ENCODE measurements around the gene TAF11L13. TPM values are rescaled to one million over a fixed set of nuclear protein-coding genes. Genes with fewer than 3 reads are reported as not detected.

The TAF11L13 gene
- total RNA-seq, 2 donors from 2014 or later: not detected

DNA sequence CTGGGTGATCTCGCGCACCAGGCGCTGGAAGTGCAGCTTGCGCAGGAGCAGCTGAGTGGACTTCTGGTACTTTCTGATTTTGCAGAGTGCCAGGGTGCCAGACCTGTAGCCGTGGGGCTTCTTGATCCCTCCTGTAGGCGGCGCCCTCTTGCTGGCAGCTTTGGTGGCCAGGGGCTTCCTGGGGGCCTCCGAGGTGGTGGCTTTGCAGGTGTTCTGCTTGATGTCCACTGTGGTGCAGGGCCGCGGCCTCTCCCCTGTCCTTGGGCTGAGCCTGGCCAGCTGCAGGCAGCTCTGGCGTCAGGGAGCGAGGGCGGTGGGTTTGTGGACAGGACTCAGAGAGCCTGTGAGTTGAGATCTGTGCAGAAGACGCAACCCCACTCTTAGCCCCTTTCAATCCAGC is 38.5 kb downstream of the TAF11L13 start:
- H3K27me3 Mint-ChIP-seq (ENCODE audit: insufficient read depth): no peaks in the 10 kb centered on the region
- 94 to 97% methylated on average over 10 to 14 of the region's 14 CpGs for WGBS, 2 experiments (ENCODE audit: insufficient coverage in 1 of 2, insufficient read length in 1 of 2)
- no peaks in the 10 kb centered on the region for H3K27me3 ChIP-seq (ENCODE audit: control insufficient read depth, insufficient read depth, low read length, poor library complexity, severe bottlenecking)
- H3K27ac ChIP-seq (ENCODE audit: low read depth, low read length): no peak overlapping the region
- no peak for DNase-seq
- H3K9ac ChIP-seq (ENCODE audit: extremely low read depth, low read length, poor library complexity, severe bottlenecking): no peak overlapping the region
- TF ChIP-seq, protein P1, sequence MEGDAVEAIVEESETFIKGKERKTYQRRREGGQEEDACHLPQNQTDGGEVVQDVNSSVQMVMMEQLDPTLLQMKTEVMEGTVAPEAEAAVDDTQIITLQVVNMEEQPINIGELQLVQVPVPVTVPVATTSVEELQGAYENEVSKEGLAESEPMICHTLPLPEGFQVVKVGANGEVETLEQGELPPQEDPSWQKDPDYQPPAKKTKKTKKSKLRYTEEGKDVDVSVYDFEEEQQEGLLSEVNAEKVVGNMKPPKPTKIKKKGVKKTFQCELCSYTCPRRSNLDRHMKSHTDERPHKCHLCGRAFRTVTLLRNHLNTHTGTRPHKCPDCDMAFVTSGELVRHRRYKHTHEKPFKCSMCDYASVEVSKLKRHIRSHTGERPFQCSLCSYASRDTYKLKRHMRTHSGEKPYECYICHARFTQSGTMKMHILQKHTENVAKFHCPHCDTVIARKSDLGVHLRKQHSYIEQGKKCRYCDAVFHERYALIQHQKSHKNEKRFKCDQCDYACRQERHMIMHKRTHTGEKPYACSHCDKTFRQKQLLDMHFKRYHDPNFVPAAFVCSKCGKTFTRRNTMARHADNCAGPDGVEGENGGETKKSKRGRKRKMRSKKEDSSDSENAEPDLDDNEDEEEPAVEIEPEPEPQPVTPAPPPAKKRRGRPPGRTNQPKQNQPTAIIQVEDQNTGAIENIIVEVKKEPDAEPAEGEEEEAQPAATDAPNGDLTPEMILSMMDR (conservative IDR thresholded peaks at IDR 0.05): peak; percentile 30
- peaks cover 6% of the 10 kb centered on the region for H3K9me3 Mint-ChIP-seq
- H3K36me3 ChIP-seq (ENCODE audit: control insufficient read depth, insufficient read depth, low read length): no peaks in the 10 kb centered on the region
- no peaks in the 10 kb centered on the region for H3K36me3 Mint-ChIP-seq (ENCODE audit: low read depth)
- no peak overlapping the region for H3K4me3 ChIP-seq (ENCODE audit: low read length)
- no peaks in the 10 kb centered on the region for H3K4me1 ChIP-seq (ENCODE audit: control insufficient read depth, insufficient read depth, low read length)
- no peak overlapping the region for H3K4me3 Mint-ChIP-seq
- no peaks in the 10 kb centered on the region for H3K9me3 ChIP-seq (ENCODE audit: control insufficient read depth, low read length)
- no peak overlapping the region for H3K27ac Mint-ChIP-seq
- H3K4me1 Mint-ChIP-seq: no peaks in the 10 kb centered on the region

DNA sequence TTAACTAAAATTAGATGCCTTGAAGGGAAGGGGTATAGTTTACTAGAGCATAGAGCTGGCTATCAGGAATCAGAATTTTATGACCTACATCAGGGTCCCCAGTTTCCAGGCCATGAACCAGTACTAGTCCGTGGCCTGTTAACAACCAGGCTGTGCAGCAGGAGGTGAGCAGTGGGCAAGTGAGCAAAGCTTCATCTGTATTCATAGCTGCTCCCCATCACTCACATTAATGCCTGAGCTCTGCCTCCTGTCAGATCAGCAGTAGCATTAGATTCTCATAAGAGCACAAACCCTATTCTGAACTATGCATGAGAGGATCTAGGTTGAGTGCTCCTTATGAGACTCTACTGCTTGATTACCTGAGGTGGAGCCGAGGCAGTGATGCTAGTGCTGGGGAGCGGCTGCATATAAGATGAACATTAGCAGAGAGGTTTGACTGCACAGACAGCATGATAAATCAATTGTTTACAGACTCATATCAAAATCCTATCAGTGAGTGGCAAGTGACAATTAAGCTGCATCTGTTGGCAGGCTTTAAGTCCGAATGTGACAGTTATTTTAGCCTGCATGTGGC is 47.0 kb downstream of the TAF11L13 start:
- DNase-seq: no peak
- Mint-ChIP-seq H3K4me1 (peaks cover 4% of the 10 kb centered on the region), H3K36me3 (ENCODE audit: low read depth) (no peaks in the 10 kb centered on the region), H3K4me3 (no peak overlapping the region), H3K27ac (no peak overlapping the region), H3K9me3 (no peaks in the 10 kb centered on the region), H3K27me3 (ENCODE audit: insufficient read depth) (peaks cover 3% of the 10 kb centered on the region)
- H3K9me3 ChIP-seq (ENCODE audit: control insufficient read depth, low read length): no peaks in the 10 kb centered on the region
- no peaks in the 10 kb centered on the region for H3K27me3 ChIP-seq (ENCODE audit: control insufficient read depth, insufficient read depth, low read length, poor library complexity, severe bottlenecking)
- TF ChIP-seq, protein P1 (conservative IDR thresholded peaks at IDR 0.05): no peak
- H3K9ac ChIP-seq (ENCODE audit: extremely low read depth, low read length, poor library complexity, severe bottlenecking): no peak overlapping the region
- H3K27ac ChIP-seq (ENCODE audit: low read depth, low read length): no peak overlapping the region
- no peaks in the 10 kb centered on the region for H3K36me3 ChIP-seq (ENCODE audit: control insufficient read depth, insufficient read depth, low read length)
- no peaks in the 10 kb centered on the region for H3K4me1 ChIP-seq (ENCODE audit: control insufficient read depth, insufficient read depth, low read length)
- H3K4me3 ChIP-seq (ENCODE audit: low read length): no peak overlapping the region
- WGBS, 2 experiments (ENCODE audit: insufficient coverage in 1 of 2, insufficient read length in 1 of 2): 96 to 100% methylated on average over 3 to 4 of the region's 4 CpGs

DNA sequence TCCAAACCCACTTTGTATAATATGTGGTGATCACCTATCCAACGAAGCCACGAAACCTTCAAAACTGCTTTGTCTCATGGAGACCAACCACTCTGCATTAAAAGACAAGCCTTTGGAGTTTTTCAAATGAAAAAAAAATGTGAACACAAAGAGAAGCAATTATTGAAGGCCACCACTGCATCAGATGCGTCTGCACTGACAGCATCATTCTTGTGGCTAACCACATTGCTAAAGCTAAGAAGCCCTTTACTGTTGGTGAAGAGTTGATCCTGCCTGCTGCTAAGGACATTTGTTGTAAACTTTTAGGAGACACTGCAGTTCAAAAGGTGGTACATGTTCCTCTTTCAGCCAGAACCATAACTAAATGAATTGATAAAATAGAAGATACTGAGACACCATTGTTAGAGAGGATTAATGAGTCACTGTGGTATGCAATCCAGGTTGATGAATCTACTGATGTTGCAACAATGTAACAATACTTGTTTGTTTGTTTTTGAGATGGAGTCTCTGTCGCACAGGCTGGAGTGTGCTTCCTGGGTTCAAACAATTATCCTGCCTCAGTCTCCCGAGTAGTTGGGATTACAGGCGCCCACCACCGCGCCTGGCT is 47.8 kb downstream of the TAF11L13 start:
- no peaks in the 10 kb centered on the region for H3K9me3 ChIP-seq (ENCODE audit: control insufficient read depth, low read length)
- no peaks in the 10 kb centered on the region for H3K36me3 ChIP-seq (ENCODE audit: control insufficient read depth, insufficient read depth, low read length)
- peaks cover 3% of the 10 kb centered on the region for H3K27me3 Mint-ChIP-seq (ENCODE audit: insufficient read depth)
- no peaks in the 10 kb centered on the region for H3K27me3 ChIP-seq (ENCODE audit: control insufficient read depth, insufficient read depth, low read length, poor library complexity, severe bottlenecking)
- no peaks in the 10 kb centered on the region for H3K36me3 Mint-ChIP-seq (ENCODE audit: low read depth)
- peaks cover 4% of the 10 kb centered on the region for H3K4me1 Mint-ChIP-seq
- H3K4me3 Mint-ChIP-seq: no peak overlapping the region
- WGBS, 2 experiments (ENCODE audit: insufficient coverage in 1 of 2, insufficient read length in 1 of 2): 95 to 96% methylated on average over 8 of the region's 8 CpGs
- no peak overlapping the region for H3K27ac Mint-ChIP-seq
- no peak overlapping the region for H3K27ac ChIP-seq (ENCODE audit: low read depth, low read length)
- H3K9me3 Mint-ChIP-seq: no peaks in the 10 kb centered on the region
- H3K9ac ChIP-seq (ENCODE audit: extremely low read depth, low read length, poor library complexity, severe bottlenecking): no peak overlapping the region
- DNase-seq: no peak
- TF ChIP-seq, protein P1 (conservative IDR thresholded peaks at IDR 0.05): no peak
- H3K4me1 ChIP-seq (ENCODE audit: control insufficient read depth, insufficient read depth, low read length): no peaks in the 10 kb centered on the region
- H3K4me3 ChIP-seq (ENCODE audit: low read length): no peak overlapping the region
